ENCODE results near the gene NRF1. TPM values are rescaled to one million over a fixed set of nuclear protein-coding genes. Genes with fewer than 3 reads are reported as not detected.

NRF1 gene
- total RNA-seq, 1 donor from 2014 or later = 19.3 TPM

DNA sequence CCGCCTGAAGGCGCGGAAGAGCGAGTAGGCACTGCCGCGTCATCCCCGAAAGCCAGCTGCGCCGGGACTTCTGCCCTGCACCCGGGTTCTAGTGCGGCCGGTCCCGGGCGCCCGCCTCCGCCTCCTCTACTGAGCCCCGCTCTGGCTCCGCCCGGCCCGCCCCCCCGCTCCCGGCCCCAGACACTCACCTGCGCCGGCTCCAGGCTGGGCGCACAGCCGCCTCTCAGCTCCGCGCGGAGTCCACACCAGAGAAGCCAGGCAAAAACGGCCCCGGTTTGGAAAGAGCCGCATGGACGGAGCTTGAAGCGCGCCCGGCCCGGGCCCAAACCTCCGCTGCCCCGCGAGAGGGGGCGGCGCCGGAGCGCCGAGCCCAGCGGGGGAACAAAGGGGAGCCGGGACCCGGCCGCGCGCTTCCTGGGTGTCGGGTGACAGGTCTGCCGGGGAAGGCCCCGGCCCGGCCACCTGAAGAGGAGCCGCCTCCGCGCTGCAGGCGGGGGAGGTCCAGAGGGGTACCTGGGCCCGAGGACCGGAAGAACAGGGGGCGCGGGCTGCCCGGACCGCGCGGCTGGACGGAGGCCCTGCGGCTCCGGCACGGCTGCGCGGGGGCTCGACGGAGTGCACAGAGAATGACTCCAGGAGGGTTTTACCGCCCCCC, 168.2 kb downstream of the NRF1 start:
- Histone ChIP-seq H3K9me3 (no peaks in the 10 kb centered on the region), H3K27me3 (peaks cover 89% of the 10 kb centered on the region), H3K27ac (peak overlapping the region; percentile 58), H3K4me1 (peaks cover 46% of the 10 kb centered on the region), H3K4me3 (peak overlapping the region; percentile 55), H3K36me3 (no peaks in the 10 kb centered on the region)
- ATAC-seq = peak; percentile 76
- intact Hi-C loops (cut with DNase I) = no loop called here
- TF ChIP-seq, protein P1, sequence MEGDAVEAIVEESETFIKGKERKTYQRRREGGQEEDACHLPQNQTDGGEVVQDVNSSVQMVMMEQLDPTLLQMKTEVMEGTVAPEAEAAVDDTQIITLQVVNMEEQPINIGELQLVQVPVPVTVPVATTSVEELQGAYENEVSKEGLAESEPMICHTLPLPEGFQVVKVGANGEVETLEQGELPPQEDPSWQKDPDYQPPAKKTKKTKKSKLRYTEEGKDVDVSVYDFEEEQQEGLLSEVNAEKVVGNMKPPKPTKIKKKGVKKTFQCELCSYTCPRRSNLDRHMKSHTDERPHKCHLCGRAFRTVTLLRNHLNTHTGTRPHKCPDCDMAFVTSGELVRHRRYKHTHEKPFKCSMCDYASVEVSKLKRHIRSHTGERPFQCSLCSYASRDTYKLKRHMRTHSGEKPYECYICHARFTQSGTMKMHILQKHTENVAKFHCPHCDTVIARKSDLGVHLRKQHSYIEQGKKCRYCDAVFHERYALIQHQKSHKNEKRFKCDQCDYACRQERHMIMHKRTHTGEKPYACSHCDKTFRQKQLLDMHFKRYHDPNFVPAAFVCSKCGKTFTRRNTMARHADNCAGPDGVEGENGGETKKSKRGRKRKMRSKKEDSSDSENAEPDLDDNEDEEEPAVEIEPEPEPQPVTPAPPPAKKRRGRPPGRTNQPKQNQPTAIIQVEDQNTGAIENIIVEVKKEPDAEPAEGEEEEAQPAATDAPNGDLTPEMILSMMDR (IDR thresholded peaks at IDR 0.05) = no peak
- peak; percentile 91 for DNase-seq

DNA sequence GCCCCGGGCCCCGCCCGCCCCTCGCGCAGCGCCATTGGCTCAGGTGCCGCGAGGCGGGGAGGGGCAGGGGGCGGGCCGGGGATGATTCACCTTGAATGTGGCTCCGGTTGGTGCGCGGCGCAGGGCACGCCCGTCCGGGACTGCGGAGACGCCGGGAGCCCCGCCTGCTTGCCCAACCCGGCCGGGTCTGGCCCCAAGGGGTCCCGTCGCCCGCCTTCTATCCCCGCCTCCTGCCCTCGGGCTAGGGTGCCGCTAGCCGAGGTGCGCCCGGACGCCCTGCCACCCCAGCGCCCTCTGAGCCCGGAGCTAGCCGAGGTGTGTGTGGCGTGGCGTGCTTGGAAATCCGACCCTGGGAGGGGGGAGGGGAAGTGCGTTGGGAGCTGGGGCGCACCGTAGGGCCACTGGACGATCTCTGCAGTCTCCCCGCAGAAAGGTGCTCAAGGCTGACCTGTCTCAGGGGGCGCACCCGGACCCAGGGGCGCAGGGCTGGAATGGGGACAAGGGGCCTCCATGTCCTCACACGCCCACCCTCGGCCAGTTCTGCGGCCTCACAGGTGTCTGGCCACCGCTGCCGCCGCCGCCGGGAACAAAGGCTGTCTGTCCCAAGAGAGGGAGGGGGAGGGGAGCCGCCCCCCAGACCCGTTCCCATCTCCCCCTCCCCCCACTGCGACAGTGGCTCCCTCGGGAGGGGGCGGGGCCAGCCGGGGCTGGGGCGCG, 168.9 kb downstream of the NRF1 start:
- Histone ChIP-seq H3K27me3 (peaks cover 96% of the 10 kb centered on the region), H3K4me1 (peaks cover 50% of the 10 kb centered on the region), H3K27ac (peak overlapping the region; percentile 58), H3K9me3 (no peaks in the 10 kb centered on the region), H3K36me3 (no peaks in the 10 kb centered on the region), H3K4me3 (peak overlapping the region; percentile 55)
- ATAC-seq = peak; percentile 92
- intact Hi-C loops (cut with DNase I) = no loop called here
- TF ChIP-seq, protein P1 (IDR thresholded peaks at IDR 0.05) = no peak
- DNase-seq = peak; percentile 96

DNA sequence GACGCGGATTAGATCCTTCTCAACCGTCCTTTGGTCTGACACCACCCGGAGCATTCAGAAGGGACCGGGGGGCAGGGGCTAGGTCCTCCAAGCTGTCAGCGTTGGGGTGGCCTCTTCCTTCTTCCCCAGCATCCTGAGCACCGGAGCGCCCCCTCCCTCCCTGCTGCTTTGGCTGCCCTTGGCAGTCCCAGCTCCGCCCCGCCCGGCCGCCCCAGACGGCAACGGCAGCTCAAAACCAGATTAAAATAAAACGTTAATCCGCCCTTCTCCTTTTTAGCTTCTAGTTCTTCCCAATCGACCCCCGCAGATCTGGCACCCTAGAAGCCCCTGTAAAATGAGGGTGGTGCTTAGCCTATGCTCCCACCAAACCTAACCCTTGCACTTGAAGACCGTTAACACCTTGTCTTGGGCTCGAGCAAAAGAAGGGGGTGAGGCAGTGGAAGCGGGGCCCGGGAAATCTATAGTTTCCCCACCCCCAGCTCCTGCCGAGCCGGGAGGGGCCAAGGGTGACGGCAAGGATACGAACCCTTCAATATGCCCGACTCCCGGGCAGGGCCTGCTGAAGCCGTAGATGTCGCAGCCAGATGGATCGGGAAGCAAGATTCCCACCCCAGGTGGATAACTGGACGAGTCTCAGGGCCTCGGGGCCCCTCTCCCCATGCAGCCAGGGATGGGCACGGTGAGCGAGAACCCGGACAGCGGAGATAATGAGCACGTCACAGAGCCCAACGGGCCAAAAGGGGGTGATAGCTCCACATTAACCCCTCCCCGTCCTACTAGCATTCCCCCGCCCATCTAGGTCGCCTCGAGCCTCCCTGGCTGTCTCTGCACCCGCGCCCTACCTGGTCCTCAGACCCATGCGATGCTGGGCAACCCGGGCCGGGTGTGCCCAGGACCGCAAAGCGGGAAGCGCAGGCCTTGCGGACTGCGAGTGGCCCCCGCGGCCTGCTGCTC, 169.7 kb downstream of the NRF1 start:
- no peak overlapping the region for H3K27ac ChIP-seq
- no peaks in the 10 kb centered on the region for H3K36me3 ChIP-seq
- H3K4me3 ChIP-seq = peak overlapping the region; percentile 55
- ATAC-seq (no peak), DNase-seq (no peak)
- intact Hi-C loops (cut with DNase I) = no loop called here
- peaks cover 55% of the 10 kb centered on the region for H3K4me1 ChIP-seq
- TF ChIP-seq, protein P1 (IDR thresholded peaks at IDR 0.05) = no peak
- H3K27me3 ChIP-seq = peaks cover 100% of the 10 kb centered on the region
- H3K9me3 ChIP-seq = no peaks in the 10 kb centered on the region

DNA sequence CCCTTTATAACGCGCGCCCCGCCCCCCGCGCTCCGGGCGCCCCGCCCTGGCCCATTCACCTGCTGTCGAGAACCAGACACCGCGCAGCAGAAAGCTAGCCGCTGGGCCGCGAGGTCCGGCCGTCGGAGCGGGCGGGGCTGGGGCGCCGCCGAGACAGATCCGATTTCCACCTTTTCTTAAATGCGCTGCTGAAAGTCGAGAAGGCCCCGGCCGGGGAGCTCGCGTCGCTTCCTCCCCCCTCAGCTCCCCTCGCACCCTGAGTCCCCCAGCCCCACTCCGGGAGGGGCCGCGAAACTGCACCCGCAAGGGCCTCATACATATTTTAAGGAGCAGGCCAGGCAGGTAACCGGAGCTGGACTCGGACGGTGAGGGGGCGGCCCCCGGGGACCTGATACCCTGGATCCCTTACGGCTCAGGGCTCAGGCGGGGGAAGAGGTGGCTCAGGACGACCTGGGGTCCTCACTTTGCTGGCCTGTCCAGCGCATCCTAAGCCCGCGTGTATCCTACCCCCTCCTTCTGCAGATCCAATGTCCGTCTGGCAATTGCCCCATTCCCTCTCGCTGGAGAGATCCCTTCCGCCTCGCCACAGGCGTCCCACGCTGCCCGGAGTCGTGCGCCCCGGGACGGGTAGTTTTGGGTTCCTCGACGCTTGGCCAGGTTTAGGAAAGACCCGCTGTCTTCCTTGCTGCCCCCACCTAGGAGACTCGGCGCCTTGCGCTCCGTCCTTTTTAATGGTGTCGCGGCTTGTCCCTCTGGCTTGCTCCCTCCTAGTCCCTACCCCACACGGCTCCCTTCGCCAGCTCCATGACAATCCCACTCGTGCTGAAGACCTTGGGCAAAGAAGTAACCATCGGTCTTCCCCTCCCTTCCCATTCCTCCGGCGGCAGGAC, 170.7 kb downstream of the NRF1 start:
- DNase-seq (no peak), ATAC-seq (no peak)
- no peaks in the 10 kb centered on the region for H3K36me3 ChIP-seq
- TF ChIP-seq, protein P1 (IDR thresholded peaks at IDR 0.05) = no peak
- no peak overlapping the region for H3K27ac ChIP-seq
- H3K9me3 ChIP-seq = no peaks in the 10 kb centered on the region
- H3K27me3 ChIP-seq = peaks cover 100% of the 10 kb centered on the region
- intact Hi-C loops (cut with DNase I) = no loop called here
- no peak overlapping the region for H3K4me3 ChIP-seq
- H3K4me1 ChIP-seq = peaks cover 55% of the 10 kb centered on the region
